GM19438 (cell line): ENCODE data around the gene PEMT.

Experiments
- ATAC-seq: cut with Tn5 transposase; IDR thresholded peaks from one replicate; pipeline ENCODE4 v1.9.1; 2021; ENCODE audit warnings: low read depth; ENCODE audit not compliant: unreplicated experiment

PEMT gene

GRCh38 chr17:17554266-17554665 is 37.2 kb downstream of the PEMT start:
- no peak for ATAC-seq

- ATAC-seq: no peak
Observed at GRCh38 chr17:17553217-17554195, 38.0 kb downstream of the PEMT start.

- no peak for ATAC-seq
Observed at GRCh38 chr17:17552351-17553216, 38.9 kb downstream of the PEMT start.

GRCh38 chr17:17551361-17551760 is 40.1 kb downstream of the PEMT start:
- ATAC-seq: no peak

- ATAC-seq: no peak
Observed at GRCh38 chr17:17549732-17550366, 41.7 kb downstream of the PEMT start.

DNA sequence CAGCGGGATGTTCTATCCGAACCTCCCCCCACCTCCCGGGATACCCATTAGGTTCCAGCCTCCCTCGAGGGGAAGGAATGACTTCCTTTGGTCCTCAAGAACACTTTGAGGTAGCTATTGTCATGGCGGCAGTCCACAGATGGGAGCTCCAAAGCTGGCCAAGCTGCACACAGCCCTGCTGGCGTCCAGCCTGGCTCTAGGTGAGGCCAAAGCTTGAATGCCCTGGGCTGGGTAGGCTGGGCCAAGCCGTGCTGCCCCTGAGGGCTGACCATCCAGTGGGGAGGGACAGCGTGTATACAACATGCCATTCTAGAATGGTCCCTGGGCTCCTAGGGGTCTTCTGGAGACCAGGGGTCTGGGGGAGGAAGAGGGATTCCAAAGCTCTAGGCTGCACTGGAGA is 43.5 kb downstream of the PEMT start:
- ATAC-seq: no peak

GRCh38 chr17:17547210-17547764 is 44.2 kb downstream of the PEMT start:
- ATAC-seq: no peak

- ATAC-seq: no peak
Observed at GRCh38 chr17:17546399-17547185, 44.9 kb downstream of the PEMT start.

DNA sequence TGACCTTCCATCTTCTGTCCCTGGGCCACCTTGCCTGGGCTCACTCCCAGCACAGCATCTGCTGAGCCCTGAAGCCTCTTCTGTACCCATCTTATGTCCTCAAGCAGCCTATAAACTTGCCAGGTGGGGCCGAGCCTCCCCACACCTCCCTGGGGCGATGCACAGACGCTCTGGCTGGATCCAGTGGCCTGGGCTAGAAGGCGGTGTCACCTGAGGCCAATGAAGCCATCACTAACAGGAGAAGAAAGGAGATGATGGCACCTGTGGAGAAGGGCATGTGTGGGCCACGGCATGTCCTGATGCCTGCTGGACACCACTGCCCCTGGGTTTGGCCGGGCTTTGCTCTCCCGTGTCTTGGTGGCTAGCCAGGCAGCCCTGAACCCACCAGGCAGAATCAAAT is 45.5 kb downstream of the PEMT start:
- no peak for ATAC-seq

GRCh38 chr17:17545031-17545820 is 46.3 kb downstream of the PEMT start:
- ATAC-seq: no peak

DNA sequence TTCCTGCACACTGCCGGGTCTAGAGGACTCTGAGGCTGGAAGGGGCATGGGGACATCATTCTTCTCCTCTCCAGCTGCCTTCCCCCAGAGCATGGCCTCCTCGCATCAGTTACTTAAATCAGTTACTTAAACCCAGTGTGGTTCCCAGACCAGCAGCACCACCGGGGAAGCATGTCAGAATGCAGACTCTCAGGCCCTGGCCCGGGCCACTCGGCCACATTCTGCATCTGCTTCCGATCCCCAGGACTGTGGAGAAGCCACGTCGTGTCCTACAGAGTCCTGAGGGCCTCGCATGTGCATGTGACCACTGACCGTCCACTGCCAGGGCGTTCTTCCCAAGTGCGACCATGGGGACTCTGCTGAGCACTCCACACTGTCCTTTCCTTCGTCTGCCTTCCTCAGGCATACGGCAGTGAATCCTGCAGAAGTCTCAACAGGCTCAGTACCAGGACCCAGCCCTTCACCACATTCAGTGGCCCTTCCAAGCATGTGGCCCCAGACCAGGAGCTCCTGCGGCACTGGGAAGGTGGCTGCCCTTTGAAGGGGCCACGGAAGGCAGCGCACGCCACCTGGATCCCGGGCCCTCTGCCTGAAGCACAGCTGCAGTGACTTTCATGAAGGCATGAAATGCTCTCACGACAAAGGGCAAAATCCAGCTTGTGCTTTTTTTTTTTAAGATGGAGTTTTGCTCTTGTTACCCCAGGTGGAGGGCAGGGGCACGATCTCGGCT is 48.4 kb downstream of the PEMT start:
- ATAC-seq: no peak

GRCh38 chr17:17541640-17542001 is 49.9 kb downstream of the PEMT start:
- ATAC-seq: no peak

DNA sequence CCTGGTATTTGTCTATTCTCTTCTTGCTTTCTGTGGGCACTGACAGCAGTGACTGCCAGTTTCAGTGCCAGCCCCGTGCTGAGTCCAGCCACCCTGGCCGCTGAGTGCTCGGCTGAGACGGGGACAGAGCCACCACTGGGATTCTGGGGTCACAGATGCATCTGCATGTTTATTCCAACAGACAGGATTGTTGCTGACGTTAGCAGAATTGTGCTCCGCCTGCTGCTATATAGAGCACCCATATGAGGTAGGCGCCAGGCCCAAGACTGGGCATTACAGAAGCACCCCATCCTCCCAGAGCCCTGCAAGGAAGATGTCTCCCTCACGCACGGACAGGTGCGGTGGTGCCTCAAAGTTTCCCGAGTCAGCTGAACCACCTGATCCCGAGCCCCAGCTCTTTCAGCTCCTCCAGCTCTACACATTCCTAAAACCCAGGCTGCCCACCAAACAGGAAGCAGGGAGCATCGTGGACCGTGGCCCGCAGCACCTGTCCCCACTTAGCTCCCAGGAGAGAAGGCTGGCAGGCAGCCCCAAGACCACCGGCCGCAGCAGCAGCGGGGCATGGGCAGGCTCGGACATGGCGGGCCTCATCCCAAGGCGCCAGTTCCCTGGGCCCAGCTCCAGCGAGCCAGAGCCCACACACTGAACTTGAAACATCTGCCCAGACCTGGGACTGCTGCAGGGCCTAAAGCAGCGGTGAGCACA is 50.4 kb downstream of the PEMT start:
- no peak for ATAC-seq

DNA sequence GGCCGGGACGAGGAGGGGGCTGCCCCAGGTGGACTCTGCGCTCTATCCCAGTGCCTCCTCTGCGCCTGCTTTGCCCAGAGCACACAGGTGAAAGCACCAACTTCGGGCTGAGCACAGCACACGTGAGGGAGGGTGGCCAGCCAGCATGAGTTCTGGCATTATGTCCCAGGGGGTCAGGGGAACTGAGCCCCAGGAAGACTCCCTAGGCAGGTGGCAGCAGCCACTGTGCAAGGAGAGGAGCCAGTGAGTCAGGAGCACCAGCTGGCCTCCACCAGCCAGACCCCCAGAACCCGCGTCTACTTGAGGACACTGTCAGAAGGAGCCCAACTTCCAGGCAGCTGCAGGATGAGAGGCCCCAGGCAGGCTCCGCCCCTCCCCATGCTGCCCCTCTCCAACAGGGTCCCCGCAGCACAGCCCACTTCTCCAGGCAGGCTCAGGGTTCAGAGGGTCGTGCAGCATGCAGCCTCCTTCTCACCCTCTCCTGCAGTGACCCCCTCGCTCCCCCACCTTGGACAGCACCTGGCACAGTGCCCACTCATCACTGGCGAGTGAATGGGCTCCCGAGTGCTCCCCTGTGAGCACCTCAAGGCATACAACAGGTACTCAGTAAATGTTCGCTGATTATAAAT is 51.1 kb downstream of the PEMT start:
- ATAC-seq: no peak

DNA sequence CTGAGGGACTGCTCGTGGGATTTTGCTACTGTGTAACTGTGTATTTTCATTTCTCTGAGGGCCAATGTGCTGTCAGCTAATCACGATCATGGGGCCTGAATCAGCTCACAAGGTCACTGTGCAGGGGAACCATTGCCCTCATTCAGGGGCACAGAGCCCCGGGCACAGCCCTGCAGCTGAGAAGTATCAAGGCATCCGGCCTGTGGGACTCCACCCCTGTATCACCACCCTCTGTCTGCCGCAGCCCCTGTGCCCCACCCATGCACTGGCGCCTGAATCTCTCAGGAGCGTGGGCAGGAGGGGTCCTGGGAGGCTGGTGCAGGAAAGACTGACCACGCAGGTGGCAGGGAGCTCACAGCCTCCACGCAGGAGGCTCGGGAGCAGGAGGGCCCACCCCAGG is 51.9 kb downstream of the PEMT start:
- ATAC-seq: no peak

GRCh38 chr17:17538417-17539391 is 52.8 kb downstream of the PEMT start:
- no peak for ATAC-seq
